ENCODE data around the gene NEIL1. TPM values are rescaled to one million over a fixed set of nuclear protein-coding genes. Genes with fewer than 3 reads are reported as not detected.
"Not testable (repeated sequence)": the region's sequence is repeated elsewhere in the genome, so short reads cannot be mapped to it uniquely, and the experiment has no call there.

Gene NEIL1
- total RNA-seq, 1 experiment from 2014 or later: 12.3 TPM

GRCh38 chr15:75313116-75313845 lies 33.6 kb upstream of the NEIL1 start:
- POLR2A ChIA-PET: no interaction called here
- DNase-seq: no peak
- TF ChIP-seq, protein P1, sequence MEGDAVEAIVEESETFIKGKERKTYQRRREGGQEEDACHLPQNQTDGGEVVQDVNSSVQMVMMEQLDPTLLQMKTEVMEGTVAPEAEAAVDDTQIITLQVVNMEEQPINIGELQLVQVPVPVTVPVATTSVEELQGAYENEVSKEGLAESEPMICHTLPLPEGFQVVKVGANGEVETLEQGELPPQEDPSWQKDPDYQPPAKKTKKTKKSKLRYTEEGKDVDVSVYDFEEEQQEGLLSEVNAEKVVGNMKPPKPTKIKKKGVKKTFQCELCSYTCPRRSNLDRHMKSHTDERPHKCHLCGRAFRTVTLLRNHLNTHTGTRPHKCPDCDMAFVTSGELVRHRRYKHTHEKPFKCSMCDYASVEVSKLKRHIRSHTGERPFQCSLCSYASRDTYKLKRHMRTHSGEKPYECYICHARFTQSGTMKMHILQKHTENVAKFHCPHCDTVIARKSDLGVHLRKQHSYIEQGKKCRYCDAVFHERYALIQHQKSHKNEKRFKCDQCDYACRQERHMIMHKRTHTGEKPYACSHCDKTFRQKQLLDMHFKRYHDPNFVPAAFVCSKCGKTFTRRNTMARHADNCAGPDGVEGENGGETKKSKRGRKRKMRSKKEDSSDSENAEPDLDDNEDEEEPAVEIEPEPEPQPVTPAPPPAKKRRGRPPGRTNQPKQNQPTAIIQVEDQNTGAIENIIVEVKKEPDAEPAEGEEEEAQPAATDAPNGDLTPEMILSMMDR (IDR thresholded peaks at IDR 0.05; ENCODE audit: insufficient read depth in 1 of 2, low read depth in 1 of 2, low read length in 1 of 2, severe bottlenecking in 1 of 2, unreplicated experiment in 1 of 2): no peak
- no peaks in the 10 kb centered on the region for H3K27me3 ChIP-seq (replicated peaks; ENCODE audit: control insufficient read depth, insufficient read depth, low read length)
- Mint-ChIP-seq H3K4me1 (ENCODE audit: low read depth, unreplicated experiment) (no peaks in the 10 kb centered on the region), H3K36me3 (ENCODE audit: insufficient read depth, unreplicated experiment) (no peaks in the 10 kb centered on the region), H3K27me3 (ENCODE audit: insufficient read depth, unreplicated experiment) (peaks cover 18% of the 10 kb centered on the region), H3K9me3 (ENCODE audit: unreplicated experiment) (no peaks in the 10 kb centered on the region), H3K27ac (ENCODE audit: unreplicated experiment) (no peak overlapping the region), H3K4me3 (ENCODE audit: unreplicated experiment) (no peak overlapping the region)
- H3K4me1 ChIP-seq: no peaks in the 10 kb centered on the region
- H3K4me3 ChIP-seq (ENCODE audit: low read depth, low read length): no peak overlapping the region
- no peaks in the 10 kb centered on the region for H3K9me3 ChIP-seq
- intact Hi-C loops (cut with micrococcal nuclease; ENCODE audit: unreplicated experiment): no loop called here
- CTCF ChIA-PET: no interaction called here
- H3K36me3 ChIP-seq (ENCODE audit: control insufficient read depth, insufficient read depth, low read length): no peaks in the 10 kb centered on the region
- no TSS peak for BruUV-seq (replicated peaks)

DNA sequence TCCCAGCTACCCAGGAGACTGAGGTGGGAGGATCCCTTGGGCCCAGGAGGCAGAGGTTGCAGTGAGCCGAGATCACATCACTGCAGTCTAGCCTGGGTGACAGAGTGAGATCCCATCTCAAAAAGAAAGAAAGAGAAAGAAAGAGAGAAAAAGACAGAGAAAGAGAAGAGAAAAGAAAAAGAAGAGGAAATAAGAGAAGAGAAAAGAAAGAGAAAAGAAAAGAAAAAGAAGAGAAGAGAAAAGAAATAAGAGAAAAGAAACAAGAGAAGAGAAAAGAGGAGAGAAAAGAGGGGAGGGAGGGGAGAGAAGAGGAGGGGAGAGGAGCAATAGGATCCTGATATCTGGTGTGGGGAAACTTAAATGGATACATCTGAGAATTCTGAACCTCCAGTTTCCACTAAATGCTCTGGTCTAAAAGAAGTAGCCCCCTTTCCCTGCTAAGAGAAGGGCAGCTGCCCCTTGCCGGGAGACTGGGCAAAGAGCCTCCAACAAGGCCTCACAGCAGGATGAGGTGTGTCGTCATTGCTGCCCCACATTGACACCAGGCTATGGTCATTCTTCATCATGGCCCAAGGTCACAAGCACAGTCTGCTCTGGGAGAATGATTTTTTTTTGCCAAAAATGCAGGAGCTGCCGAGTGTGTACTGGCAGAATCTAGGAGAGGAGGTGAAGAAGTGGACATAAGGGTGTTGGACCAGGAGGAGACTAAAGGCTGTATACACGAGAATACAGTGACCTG lies 32.1 kb upstream of the NEIL1 start:
- POLR2A ChIA-PET: no interaction called here
- peaks cover 13% of the 10 kb centered on the region for H3K27me3 Mint-ChIP-seq (ENCODE audit: insufficient read depth, unreplicated experiment)
- DNase-seq: no peak
- Histone ChIP-seq H3K4me3 (ENCODE audit: low read depth, low read length) (no peak overlapping the region), H3K9me3 (no peaks in the 10 kb centered on the region), H3K36me3 (ENCODE audit: control insufficient read depth, insufficient read depth, low read length) (no peaks in the 10 kb centered on the region), H3K4me1 (no peaks in the 10 kb centered on the region), H3K27me3 (replicated peaks; ENCODE audit: control insufficient read depth, insufficient read depth, low read length) (no peaks in the 10 kb centered on the region)
- H3K4me1 Mint-ChIP-seq (ENCODE audit: low read depth, unreplicated experiment): no peaks in the 10 kb centered on the region
- H3K9me3 Mint-ChIP-seq (ENCODE audit: unreplicated experiment): no peaks in the 10 kb centered on the region
- H3K36me3 Mint-ChIP-seq (ENCODE audit: insufficient read depth, unreplicated experiment): no peaks in the 10 kb centered on the region
- H3K4me3 Mint-ChIP-seq (ENCODE audit: unreplicated experiment): no peak overlapping the region
- TF ChIP-seq, protein P1 (IDR thresholded peaks at IDR 0.05; ENCODE audit: insufficient read depth in 1 of 2, low read depth in 1 of 2, low read length in 1 of 2, severe bottlenecking in 1 of 2, unreplicated experiment in 1 of 2): no peak
- CTCF ChIA-PET: no interaction called here
- intact Hi-C loops (cut with micrococcal nuclease; ENCODE audit: unreplicated experiment): no loop called here
- no TSS peak for BruUV-seq (replicated peaks)
- H3K27ac Mint-ChIP-seq (ENCODE audit: unreplicated experiment): no peak overlapping the region

DNA sequence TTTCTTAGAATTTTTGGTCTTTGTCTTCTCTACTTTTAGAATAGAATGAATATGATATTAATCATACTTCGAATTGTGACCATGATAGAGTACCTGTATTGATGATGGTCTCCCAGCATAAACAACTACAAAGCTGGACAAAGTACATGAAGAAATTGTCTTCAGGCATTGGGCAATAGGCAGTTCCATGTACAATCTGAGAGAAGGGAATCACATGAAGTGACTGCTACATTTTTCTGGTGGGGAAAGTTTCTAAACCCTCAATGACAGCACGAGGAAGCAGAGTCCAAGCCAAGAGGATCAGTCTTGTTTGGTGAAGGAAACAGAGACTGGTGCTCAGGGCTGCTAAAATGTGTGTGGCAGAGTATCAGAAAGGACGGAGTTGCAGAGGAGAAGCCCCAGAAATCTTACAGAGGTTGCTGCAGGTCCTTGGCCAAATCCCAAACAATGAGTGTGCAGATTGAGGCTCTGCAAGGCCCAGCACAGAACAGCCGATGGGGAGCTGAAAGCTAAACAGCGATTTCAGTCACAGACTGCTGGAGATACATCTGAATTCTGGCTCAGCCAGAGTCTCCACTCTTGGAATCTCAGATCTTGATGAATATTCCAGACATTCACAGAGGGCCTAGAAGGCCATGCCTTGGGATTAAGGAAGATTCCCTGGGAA lies 27.5 kb upstream of the NEIL1 start:
- H3K4me3 Mint-ChIP-seq (ENCODE audit: unreplicated experiment); H3K36me3 Mint-ChIP-seq (ENCODE audit: insufficient read depth, unreplicated experiment); POLR2A ChIA-PET; H3K4me3 ChIP-seq (ENCODE audit: low read depth, low read length); H3K27me3 Mint-ChIP-seq (ENCODE audit: insufficient read depth, unreplicated experiment); intact Hi-C loops (cut with micrococcal nuclease; ENCODE audit: unreplicated experiment); CTCF ChIA-PET; H3K4me1 Mint-ChIP-seq (ENCODE audit: low read depth, unreplicated experiment); H3K9me3 ChIP-seq; H3K4me1 ChIP-seq; DNase-seq; H3K27me3 ChIP-seq (replicated peaks; ENCODE audit: control insufficient read depth, insufficient read depth, low read length); H3K36me3 ChIP-seq (ENCODE audit: control insufficient read depth, insufficient read depth, low read length); BruUV-seq (replicated peaks); H3K9me3 Mint-ChIP-seq (ENCODE audit: unreplicated experiment); H3K27ac Mint-ChIP-seq (ENCODE audit: unreplicated experiment): not testable (repeated sequence)

Measured in Caco-2 (cell line).